SU-DHL-6 (cell line): ENCODE measurements around the gene SRSF5.

ENCODE experiments used
- H2AFZ ChIP-seq: fragments of 200-600 bp; sonication (generic); 2 replicates; pipeline ENCODE4 v1.6.1; 2014; ENCODE audit warnings: low read depth, mild to moderate bottlenecking, moderate library complexity, mixed read lengths, antibody characterized with exemption, low read length; ENCODE audit not compliant: severe bottlenecking
- H3F3A ChIP-seq: fragments of 200-600 bp; shearing (Covaris generic); 2 replicates; pipeline ENCODE4 v1.6.0; 2016; ENCODE audit warnings: antibody characterized with exemption, mild to moderate bottlenecking; ENCODE audit not compliant: insufficient read depth
- H3K27ac ChIP-seq: fragments of 200-600 bp; sonication (generic); 2 replicates; pipeline ENCODE4 v1.5.1; 2016; ENCODE audit warnings: low read depth, mild to moderate bottlenecking, low read length, moderate library complexity, mixed read lengths
- H3K27me3 ChIP-seq: fragments of 200-600 bp; sonication (generic), shearing (Covaris generic); 2 replicates; pipeline ENCODE4 v1.6.0; 2014; ENCODE audit warnings: mild to moderate bottlenecking, low read length
- H3K36me3 ChIP-seq: fragments of 200-600 bp; sonication (generic); 2 replicates; pipeline ENCODE4 v1.6.1; 2014; ENCODE audit warnings: mild to moderate bottlenecking, low read length, mixed read lengths
- H3K4me2 ChIP-seq: fragments of 300-600, 200-600 bp; shearing (Covaris generic), sonication (generic); 2 replicates; pipeline ENCODE4 v1.6.0; 2014; ENCODE audit warnings: low read length, low read depth, mild to moderate bottlenecking; ENCODE audit not compliant: poor library complexity, severe bottlenecking
- H3K4me3 ChIP-seq: fragments of 200-600 bp; sonication (generic); 2 replicates; pipeline ENCODE4 v1.5.1; 2014; ENCODE audit warnings: antibody characterized with exemption, low read length, mild to moderate bottlenecking, mixed read lengths; ENCODE audit not compliant: insufficient read depth, poor library complexity, severe bottlenecking
- H3K79me2 ChIP-seq: fragments of 200-600 bp; sonication (generic); 2 replicates; pipeline ENCODE4 v1.6.1; 2014; ENCODE audit warnings: mild to moderate bottlenecking, low read length, moderate library complexity; ENCODE audit not compliant: insufficient read depth
- H3K9ac ChIP-seq: fragments of 200-600 bp; sonication (generic); 2 replicates; pipeline ENCODE4 v1.7.0; 2014; ENCODE audit warnings: mild to moderate bottlenecking, low read length
- H3K9me2 ChIP-seq: fragments of 200-600 bp; sonication (generic); replicated peaks from 2 replicates; pipeline ENCODE4 v1.6.1; 2014; ENCODE audit warnings: low read length; ENCODE audit not compliant: insufficient read depth
- H3K9me3 ChIP-seq: fragments of 200-600 bp; sonication (generic); 2 replicates; pipeline ENCODE4 v1.6.1; 2014; ENCODE audit warnings: low read length, mixed read lengths; ENCODE audit not compliant: insufficient read depth
- H4K20me1 ChIP-seq: fragments of 200-600 bp; sonication (generic); 2 replicates; pipeline ENCODE4 v1.6.1; 2014; ENCODE audit warnings: low read depth, mild to moderate bottlenecking, antibody characterized with exemption, low read length, moderate library complexity, mixed read lengths
- CTCF ChIP-seq: fragments of 200-600 bp; sonication (generic); IDR thresholded peaks from one replicate; pipeline ENCODE4 v1.5.1; 2017; ENCODE audit warnings: antibody characterized with exemption, mild to moderate bottlenecking, low read length, moderate library complexity; ENCODE audit not compliant: insufficient read depth, poor library complexity, severe bottlenecking
- EZH2phosphoT487 ChIP-seq: fragments of 200-600 bp; sonication (generic), shearing (Covaris generic); conservative IDR thresholded peaks from 2 replicates; pipeline ENCODE4 v1.6.1; 2018; ENCODE audit warnings: mild to moderate bottlenecking, antibody characterized with exemption, low read length, moderate library complexity, mixed read lengths

SRSF5 gene

DNA sequence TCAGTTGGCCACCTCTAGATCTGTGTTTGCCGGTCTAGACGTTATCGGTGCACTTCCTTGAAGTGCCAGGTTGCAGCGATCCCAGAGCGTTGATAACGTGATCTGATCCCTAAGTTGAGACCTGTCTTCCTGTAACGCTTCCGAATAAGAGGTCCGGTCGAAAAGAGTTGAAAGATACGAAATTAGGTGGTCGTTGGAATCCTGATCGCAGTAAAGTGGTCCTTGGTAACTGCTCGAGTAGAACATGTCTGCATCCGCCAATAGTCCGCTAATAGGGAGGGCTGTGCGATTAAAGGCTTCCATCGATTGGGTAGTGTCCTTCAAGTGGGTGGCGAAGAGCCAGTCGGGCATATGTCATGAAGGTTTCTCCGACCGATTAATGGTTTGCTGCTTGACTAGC, 2.7 kb downstream of the SRSF5 start:
- peaks cover 42% of the 10 kb centered on the region for H3K79me2 ChIP-seq
- H3K27ac ChIP-seq = no peak overlapping the region
- H3K4me2 ChIP-seq = no peak overlapping the region
- no peak overlapping the region for H3K4me3 ChIP-seq
- H3K27me3 ChIP-seq = no peaks in the 10 kb centered on the region
- H2AFZ ChIP-seq = no peak overlapping the region
- peaks cover 59% of the 10 kb centered on the region for H3K36me3 ChIP-seq
- H3K9me2 ChIP-seq = no peaks in the 10 kb centered on the region
- no peak overlapping the region for H3K9ac ChIP-seq
- H3F3A ChIP-seq = peaks cover 13% of the 10 kb centered on the region; the same call in 1 of the 2 replicates
- H3K9me3 ChIP-seq = no peaks in the 10 kb centered on the region
- no peak for TF ChIP-seq EZH2phosphoT487
- no peak for TF ChIP-seq CTCF
- peaks cover 25% of the 10 kb centered on the region for H4K20me1 ChIP-seq

GRCh38 chr14:69770559-69770958, 3.6 kb downstream of the SRSF5 start:
- Histone ChIP-seq H3K79me2 (peaks cover 42% of the 10 kb centered on the region), H3F3A (peaks cover 12% of the 10 kb centered on the region)

DNA sequence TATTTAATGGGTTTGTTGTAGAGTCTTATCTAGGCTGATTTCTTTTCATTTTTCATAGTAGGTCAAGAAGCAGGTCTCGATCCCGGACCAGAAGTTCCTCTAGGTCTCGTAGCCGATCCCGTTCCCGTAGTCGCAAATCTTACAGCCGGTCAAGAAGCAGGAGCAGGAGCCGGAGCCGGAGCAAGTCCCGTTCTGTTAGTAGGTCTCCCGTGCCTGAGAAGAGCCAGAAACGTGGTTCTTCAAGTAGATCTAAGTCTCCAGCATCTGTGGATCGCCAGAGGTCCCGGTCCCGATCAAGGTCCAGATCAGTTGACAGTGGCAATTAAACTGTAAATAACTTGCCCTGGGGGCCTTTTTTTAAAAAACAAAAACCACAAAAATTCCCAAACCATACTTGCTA, 4.2 kb downstream of the SRSF5 start:
- peaks cover 44% of the 10 kb centered on the region for H3K79me2 ChIP-seq
- H3F3A ChIP-seq = peaks cover 9% of the 10 kb centered on the region
- peaks cover 25% of the 10 kb centered on the region for H4K20me1 ChIP-seq

More at GRCh38 chr14:69770559-69770958, 3.6 kb downstream of the SRSF5 start:
- H4K20me1 ChIP-seq = peaks cover 25% of the 10 kb centered on the region
- no peak overlapping the region for H3K9ac ChIP-seq
- TF ChIP-seq EZH2phosphoT487 = no peak
- no peak for TF ChIP-seq CTCF
- H3K4me2 ChIP-seq = no peak overlapping the region
- H3K27me3 ChIP-seq = no peaks in the 10 kb centered on the region
- peaks cover 67% of the 10 kb centered on the region for H3K36me3 ChIP-seq
- H2AFZ ChIP-seq = no peak overlapping the region
- no peak overlapping the region for H3K27ac ChIP-seq
- H3K9me2 ChIP-seq = no peaks in the 10 kb centered on the region
- H3K9me3 ChIP-seq = no peaks in the 10 kb centered on the region
- no peak overlapping the region for H3K4me3 ChIP-seq

More for the DNA sequence above, 4.2 kb downstream of the SRSF5 start:
- no peak overlapping the region for H3K27ac ChIP-seq
- TF ChIP-seq EZH2phosphoT487 = no peak
- TF ChIP-seq CTCF = no peak
- H3K9me3 ChIP-seq = no peaks in the 10 kb centered on the region
- H3K4me3 ChIP-seq = no peak overlapping the region
- H3K9ac ChIP-seq = no peak overlapping the region
- peaks cover 72% of the 10 kb centered on the region for H3K36me3 ChIP-seq
- H3K4me2 ChIP-seq = no peak overlapping the region
- H3K27me3 ChIP-seq = no peaks in the 10 kb centered on the region
- no peak overlapping the region for H2AFZ ChIP-seq
- no peaks in the 10 kb centered on the region for H3K9me2 ChIP-seq
